MM.1S (cell line): Measurements from ENCODE around the gene CTSH.

ENCODE experiments used
- DNase-seq: peaks from one replicate; pipeline ENCODE4 v3.0.0-alpha.2; 2015
- H2AFZ ChIP-seq: fragments of 300-600 bp; sonication (generic); 2 replicates; pipeline ENCODE4 v1.6.0; 2016; ENCODE audit warnings: antibody characterized with exemption, low read length
- H3F3A ChIP-seq: fragments of 300-600 bp; sonication (generic); 2 replicates; pipeline ENCODE4 v1.6.1; 2016; ENCODE audit warnings: mild to moderate bottlenecking, antibody characterized with exemption, low read length, moderate library complexity, mixed read lengths; ENCODE audit not compliant: insufficient read depth
- H3K27ac ChIP-seq: fragments of 300-600 bp; sonication (generic); 2 replicates; pipeline ENCODE4 v1.5.1; 2016; ENCODE audit warnings: mild to moderate bottlenecking, low read length
- H3K27me3 ChIP-seq: fragments of 300-600 bp; sonication (generic); replicated peaks from 2 replicates; pipeline ENCODE4 v1.6.0; 2016; ENCODE audit warnings: low read length; ENCODE audit not compliant: insufficient read depth
- H3K36me3 ChIP-seq: fragments of 300-600 bp; sonication (generic); replicated peaks from 2 replicates; pipeline ENCODE4 v1.6.1; 2016; ENCODE audit warnings: mild to moderate bottlenecking, low read length, mixed read lengths; ENCODE audit not compliant: insufficient read depth
- H3K4me1 ChIP-seq: fragments of 300-600 bp; sonication (generic); 2 replicates; pipeline ENCODE4 v1.6.1; 2016; ENCODE audit warnings: low read length, mixed read lengths
- H3K4me2 ChIP-seq: fragments of 300-600 bp; sonication (generic); 2 replicates; pipeline ENCODE4 v1.6.0; 2016; ENCODE audit warnings: low read depth, low read length
- H3K4me3 ChIP-seq: fragments of 300-600 bp; sonication (generic); 2 replicates; pipeline ENCODE4 v1.5.1; 2016; ENCODE audit warnings: low read length, mixed read lengths
- H3K79me2 ChIP-seq: fragments of 300-600 bp; sonication (generic); 2 replicates; pipeline ENCODE4 v1.6.1; 2016; ENCODE audit warnings: mixed run types, low read length, mixed read lengths
- H3K9ac ChIP-seq: fragments of 300-600 bp; sonication (generic); 2 replicates; pipeline ENCODE4 v1.6.1; 2016; ENCODE audit warnings: low read length, mixed read lengths
- H3K9me2 ChIP-seq: fragments of 300-600 bp; sonication (generic); replicated peaks from 2 replicates; pipeline ENCODE4 v1.6.1; 2016; ENCODE audit warnings: mild to moderate bottlenecking, low read length, mixed read lengths; ENCODE audit not compliant: insufficient read depth
- H3K9me3 ChIP-seq: fragments of 300-600 bp; sonication (generic); replicated peaks from 2 replicates; pipeline ENCODE4 v1.6.1; 2016; ENCODE audit warnings: mild to moderate bottlenecking, low read length, mixed read lengths; ENCODE audit not compliant: insufficient read depth
- H4K20me1 ChIP-seq: fragments of 300-600 bp; sonication (generic); 2 replicates; pipeline ENCODE4 v1.6.1; 2016; ENCODE audit warnings: mild to moderate bottlenecking, low read length, moderate library complexity, mixed read lengths; ENCODE audit not compliant: insufficient read depth
- EZH2 ChIP-seq: fragments of 300-600 bp; sonication (generic); optimal IDR thresholded peaks from 2 replicates; pipeline ENCODE3; 2017; ENCODE audit warnings: low read depth, mild to moderate bottlenecking, antibody characterized with exemption, low read length, mixed read lengths
- EZH2phosphoT487 ChIP-seq: fragments of 300-600 bp; sonication (generic); IDR thresholded peaks from 2 replicates; pipeline ENCODE4 v1.6.1; 2018; ENCODE audit warnings: antibody characterized with exemption, low read length
- TF ChIP-seq, protein P1 (sequence below): fragments of 300-600 bp; sonication (generic); IDR thresholded peaks from 2 replicates; pipeline ENCODE4 v1.5.1; 2016; ENCODE audit warnings: antibody characterized with exemption, low read length, mixed read lengths

Gene CTSH

GRCh38 chr15:78987556-78988360 is 42.9 kb upstream of the CTSH start:
- no peak overlapping the region for H3K9ac ChIP-seq
- no peak overlapping the region for H3K4me2 ChIP-seq

GRCh38 chr15:78985859-78986475 is 41.1 kb upstream of the CTSH start:
- no peaks in the 10 kb centered on the region for H3K36me3 ChIP-seq
- no peak overlapping the region for H3K27ac ChIP-seq
- H3K79me2 ChIP-seq, result no peaks in the 10 kb centered on the region
- DNase-seq, result no peak
- no peak for TF ChIP-seq EZH2
- no peak for TF ChIP-seq EZH2phosphoT487
- TF ChIP-seq, protein P1, sequence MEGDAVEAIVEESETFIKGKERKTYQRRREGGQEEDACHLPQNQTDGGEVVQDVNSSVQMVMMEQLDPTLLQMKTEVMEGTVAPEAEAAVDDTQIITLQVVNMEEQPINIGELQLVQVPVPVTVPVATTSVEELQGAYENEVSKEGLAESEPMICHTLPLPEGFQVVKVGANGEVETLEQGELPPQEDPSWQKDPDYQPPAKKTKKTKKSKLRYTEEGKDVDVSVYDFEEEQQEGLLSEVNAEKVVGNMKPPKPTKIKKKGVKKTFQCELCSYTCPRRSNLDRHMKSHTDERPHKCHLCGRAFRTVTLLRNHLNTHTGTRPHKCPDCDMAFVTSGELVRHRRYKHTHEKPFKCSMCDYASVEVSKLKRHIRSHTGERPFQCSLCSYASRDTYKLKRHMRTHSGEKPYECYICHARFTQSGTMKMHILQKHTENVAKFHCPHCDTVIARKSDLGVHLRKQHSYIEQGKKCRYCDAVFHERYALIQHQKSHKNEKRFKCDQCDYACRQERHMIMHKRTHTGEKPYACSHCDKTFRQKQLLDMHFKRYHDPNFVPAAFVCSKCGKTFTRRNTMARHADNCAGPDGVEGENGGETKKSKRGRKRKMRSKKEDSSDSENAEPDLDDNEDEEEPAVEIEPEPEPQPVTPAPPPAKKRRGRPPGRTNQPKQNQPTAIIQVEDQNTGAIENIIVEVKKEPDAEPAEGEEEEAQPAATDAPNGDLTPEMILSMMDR, result no peak
- no peaks in the 10 kb centered on the region for H4K20me1 ChIP-seq
- H2AFZ ChIP-seq, result no peak overlapping the region
- no peaks in the 10 kb centered on the region for H3K27me3 ChIP-seq
- H3K4me2 ChIP-seq, result no peak overlapping the region
- no peaks in the 10 kb centered on the region for H3K9me2 ChIP-seq
- 0 out of 2 replicates have a peak, but pooled peaks cover 3% of the 10 kb centered on the region for H3K4me1 ChIP-seq
- no peak overlapping the region for H3K4me3 ChIP-seq
- no peaks in the 10 kb centered on the region for H3K9me3 ChIP-seq
- H3K9ac ChIP-seq, result no peak overlapping the region
- no peaks in the 10 kb centered on the region for H3F3A ChIP-seq

More at GRCh38 chr15:78987556-78988360, 42.9 kb upstream of the CTSH start:
- no peak overlapping the region for H2AFZ ChIP-seq
- no peak overlapping the region for H3K4me3 ChIP-seq
- 0 out of 2 replicates have a peak, but pooled peaks cover 3% of the 10 kb centered on the region for H3K4me1 ChIP-seq
- H3K79me2 ChIP-seq, result no peaks in the 10 kb centered on the region
- no peaks in the 10 kb centered on the region for H3K9me3 ChIP-seq
- H3K27me3 ChIP-seq, result no peaks in the 10 kb centered on the region
- no peaks in the 10 kb centered on the region for H3K36me3 ChIP-seq
- DNase-seq, result no peak
- no peaks in the 10 kb centered on the region for H3F3A ChIP-seq
- no peaks in the 10 kb centered on the region for H3K9me2 ChIP-seq
- H3K27ac ChIP-seq, result no peak overlapping the region
- no peak for TF ChIP-seq EZH2phosphoT487
- TF ChIP-seq, protein P1, result no peak
- no peak for TF ChIP-seq EZH2
- no peaks in the 10 kb centered on the region for H4K20me1 ChIP-seq

GRCh38 chr15:78984041-78984440 is 39.2 kb upstream of the CTSH start:
- Histone ChIP-seq H3K27me3 (no peaks in the 10 kb centered on the region), H3K9me3 (no peaks in the 10 kb centered on the region), H3K4me3 (no peak overlapping the region), H3K27ac (no peak overlapping the region), H3K4me2 (no peak overlapping the region), H3K4me1 (0 out of 2 replicates have a peak, but pooled peaks cover 3% of the 10 kb centered on the region), H4K20me1 (no peaks in the 10 kb centered on the region), H3K36me3 (no peaks in the 10 kb centered on the region), H3K9ac (no peak overlapping the region), H3K9me2 (no peaks in the 10 kb centered on the region), H2AFZ (no peak overlapping the region), H3F3A (no peaks in the 10 kb centered on the region), H3K79me2 (no peaks in the 10 kb centered on the region)
- TF ChIP-seq, protein P1, result no peak
- TF ChIP-seq EZH2, result no peak
- TF ChIP-seq EZH2phosphoT487, result no peak
- no peak for DNase-seq
